GM12872 (cell line): ENCODE measurements around the gene ACO2.

Source experiments
- TF ChIP-seq, protein P1 (sequence below): IDR thresholded peaks from 3 replicates; pipeline ENCODE4 v1.5.1; 2011; ENCODE audit warnings: low read depth, mild to moderate bottlenecking, low read length, moderate library complexity; ENCODE audit not compliant: insufficient read depth

The ACO2 gene

DNA sequence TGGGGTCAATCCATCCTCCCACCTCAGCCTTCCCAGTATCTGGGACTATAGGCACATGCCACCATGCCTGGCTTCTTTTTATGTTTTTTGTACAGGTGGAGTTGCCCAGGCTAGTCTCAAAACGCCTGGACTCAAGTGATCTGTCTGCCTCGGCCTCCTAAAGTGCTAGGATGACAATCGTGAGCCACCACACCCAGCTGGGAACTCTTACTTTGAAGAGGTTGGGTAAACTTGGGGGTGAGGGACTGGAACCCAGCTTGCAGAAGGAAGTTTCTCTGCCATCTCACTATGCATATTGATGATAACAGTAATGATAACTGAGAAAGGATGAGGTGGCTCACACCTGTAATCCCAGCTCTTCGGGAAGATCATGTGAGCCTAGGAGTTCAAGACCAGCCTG lies 35.9 kb downstream of the ACO2 start:
- TF ChIP-seq, protein P1, sequence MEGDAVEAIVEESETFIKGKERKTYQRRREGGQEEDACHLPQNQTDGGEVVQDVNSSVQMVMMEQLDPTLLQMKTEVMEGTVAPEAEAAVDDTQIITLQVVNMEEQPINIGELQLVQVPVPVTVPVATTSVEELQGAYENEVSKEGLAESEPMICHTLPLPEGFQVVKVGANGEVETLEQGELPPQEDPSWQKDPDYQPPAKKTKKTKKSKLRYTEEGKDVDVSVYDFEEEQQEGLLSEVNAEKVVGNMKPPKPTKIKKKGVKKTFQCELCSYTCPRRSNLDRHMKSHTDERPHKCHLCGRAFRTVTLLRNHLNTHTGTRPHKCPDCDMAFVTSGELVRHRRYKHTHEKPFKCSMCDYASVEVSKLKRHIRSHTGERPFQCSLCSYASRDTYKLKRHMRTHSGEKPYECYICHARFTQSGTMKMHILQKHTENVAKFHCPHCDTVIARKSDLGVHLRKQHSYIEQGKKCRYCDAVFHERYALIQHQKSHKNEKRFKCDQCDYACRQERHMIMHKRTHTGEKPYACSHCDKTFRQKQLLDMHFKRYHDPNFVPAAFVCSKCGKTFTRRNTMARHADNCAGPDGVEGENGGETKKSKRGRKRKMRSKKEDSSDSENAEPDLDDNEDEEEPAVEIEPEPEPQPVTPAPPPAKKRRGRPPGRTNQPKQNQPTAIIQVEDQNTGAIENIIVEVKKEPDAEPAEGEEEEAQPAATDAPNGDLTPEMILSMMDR: no peak

DNA sequence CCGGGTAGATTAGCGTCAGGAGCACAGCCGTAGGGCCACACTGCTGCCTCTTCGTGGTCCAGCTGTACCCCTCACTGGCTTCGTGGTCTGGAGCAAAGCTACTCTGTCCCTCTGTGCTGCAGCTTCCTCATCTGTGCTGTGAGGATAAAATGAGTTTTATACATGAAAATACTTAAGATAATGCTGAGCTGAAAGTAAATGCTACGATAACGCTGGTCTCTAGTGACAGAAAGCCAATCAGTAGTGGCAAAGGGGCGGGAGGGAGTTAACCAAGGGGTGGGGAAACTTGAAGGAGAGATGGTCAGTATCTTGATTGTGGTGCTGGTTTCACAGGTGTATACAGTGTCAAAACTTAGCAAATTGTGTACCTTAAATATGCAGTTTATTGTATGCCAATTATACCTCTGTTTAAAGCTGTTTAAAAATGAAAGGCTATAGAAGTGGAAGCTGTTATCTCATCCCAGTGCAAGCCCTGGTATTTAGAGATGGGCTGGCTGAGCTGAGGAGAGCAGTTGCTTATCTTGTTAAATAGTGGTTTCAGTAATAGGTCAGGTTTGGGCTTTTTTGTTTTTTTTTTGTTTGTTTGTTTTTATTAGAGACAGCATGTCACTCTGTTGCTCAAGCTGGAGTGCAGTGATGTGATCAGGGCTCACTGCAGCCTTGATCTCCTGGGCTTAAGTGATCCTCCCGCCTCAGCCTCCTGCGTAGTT lies 36.7 kb downstream of the ACO2 start:
- TF ChIP-seq, protein P1: no peak

DNA sequence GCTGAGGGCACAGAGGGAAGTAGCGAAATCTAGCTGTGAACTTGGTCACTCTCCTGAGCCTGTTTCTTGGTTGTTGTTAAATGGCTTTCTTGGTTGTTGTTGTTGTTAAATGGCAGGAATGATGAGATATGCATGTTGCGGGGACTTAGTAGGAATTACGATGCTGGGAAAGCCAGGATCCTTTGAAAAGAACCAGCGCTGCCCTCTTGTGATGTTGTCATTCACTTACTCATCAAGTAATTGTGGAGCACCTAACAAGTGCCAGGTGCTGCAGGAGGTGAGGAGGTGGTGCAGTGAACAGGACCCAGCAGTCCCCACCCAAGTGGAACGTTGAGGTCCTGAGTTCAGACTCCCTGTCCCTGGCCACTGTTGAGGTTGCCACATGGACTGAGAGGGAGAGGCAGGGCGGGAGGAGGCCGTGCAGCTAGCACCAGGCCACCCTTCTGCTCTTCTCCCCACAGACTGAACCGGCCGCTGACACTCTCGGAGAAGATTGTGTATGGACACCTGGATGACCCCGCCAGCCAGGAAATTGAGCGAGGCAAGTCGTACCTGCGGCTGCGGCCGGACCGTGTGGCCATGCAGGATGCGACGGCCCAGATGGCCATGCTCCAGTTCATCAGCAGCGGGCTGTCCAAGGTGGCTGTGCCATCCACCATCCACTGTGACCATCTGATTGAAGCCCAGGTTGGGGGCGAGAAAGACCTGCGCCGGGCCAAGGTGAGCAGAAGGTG lies 38.6 kb downstream of the ACO2 start:
- TF ChIP-seq, protein P1: no peak

DNA sequence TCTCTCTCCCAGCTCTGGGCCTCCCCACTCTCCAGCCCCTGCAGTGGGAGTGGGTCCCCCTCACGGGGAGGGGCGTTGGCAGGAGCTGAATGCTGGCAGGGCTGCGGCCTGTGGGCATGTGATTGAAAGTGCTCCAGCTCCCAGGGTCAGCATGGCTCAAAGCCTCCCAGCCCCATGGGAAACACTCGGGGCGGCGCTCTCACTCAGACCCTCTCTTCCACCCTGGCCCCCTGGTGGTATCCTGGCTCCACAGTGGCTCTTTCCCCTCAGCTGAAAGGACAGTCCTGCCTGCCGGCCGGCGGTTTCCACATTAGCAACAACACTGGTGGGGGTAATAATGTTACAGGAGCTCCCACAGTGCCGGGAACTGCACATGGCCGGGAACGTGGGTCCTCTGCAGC lies 39.9 kb downstream of the ACO2 start:
- TF ChIP-seq, protein P1: no peak

DNA sequence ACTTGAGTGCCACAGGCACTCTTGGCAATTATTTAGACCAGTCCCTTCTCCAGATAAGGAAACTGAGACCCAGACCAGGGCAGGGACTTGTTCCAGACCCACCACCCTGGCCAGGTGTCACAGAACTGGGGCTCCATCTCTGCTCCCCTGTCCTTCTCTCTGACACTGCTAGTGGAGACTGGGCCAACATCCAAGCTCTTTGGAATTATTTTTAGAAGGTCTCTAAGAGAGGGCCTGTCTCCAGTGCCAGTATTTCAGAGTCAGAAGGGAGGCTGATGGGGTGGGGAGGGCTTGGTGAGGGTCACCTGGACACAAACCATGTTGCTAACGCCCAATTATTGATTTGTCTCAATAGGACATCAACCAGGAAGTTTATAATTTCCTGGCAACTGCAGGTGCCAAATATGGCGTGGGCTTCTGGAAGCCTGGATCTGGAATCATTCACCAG lies 42.6 kb downstream of the ACO2 start:
- TF ChIP-seq, protein P1: no peak

DNA sequence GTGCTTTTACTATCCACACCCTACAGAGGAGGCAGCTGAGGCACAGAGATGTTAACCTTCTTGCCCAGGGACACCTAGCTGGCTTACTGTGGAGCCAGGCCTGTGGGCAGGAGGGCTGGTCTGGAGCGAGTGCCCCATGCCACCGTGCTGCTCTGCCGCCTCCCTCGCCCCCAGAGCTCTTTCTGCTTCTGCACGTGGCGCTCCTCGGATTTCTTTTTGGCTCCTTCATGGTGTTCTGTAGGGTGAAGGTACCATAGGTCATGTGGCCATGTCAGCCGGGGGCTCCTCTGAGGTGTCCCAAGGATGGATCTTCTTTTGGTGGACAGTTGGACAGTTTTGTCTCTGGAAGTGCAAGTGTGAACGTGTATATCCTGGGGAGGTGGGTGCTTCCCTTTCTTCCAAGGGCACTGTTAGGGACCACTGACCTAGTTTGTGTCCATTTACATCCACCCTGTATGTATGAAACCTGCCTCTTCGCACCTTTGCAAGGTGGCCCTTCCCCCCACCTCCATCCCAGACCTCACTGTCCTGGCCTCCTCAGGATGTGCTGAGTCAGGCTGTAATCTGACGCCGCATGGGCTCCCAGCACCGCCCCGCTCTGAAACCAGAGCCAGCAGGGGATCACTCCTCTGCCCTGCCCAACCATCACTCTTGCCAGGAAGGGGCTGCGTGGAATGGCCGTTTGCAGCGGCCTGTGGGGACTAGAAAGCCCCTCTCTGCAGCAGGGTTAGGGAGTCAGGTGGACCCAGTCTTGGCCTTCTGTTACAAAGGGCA lies 43.7 kb downstream of the ACO2 start:
- TF ChIP-seq, protein P1: no peak

DNA sequence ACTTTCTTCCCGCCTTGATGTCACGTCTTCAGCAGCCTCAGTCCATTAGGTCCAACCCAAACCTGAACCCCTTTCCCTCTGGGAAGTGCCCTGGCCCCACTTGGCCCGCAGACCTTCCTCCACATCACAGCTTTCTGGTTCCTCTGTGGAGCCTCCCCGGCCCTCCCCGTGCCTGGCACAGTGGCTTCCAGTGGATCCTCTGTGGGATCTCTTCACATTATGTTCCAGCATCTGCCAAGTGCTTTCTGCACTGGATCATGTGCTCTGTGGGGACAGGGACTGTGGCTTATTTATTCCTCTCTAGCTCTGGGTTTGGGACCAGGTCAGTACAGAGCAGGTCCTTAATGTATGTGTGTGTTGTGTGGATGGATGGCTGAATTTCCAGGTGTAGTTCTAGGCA lies 44.5 kb downstream of the ACO2 start:
- TF ChIP-seq, protein P1: no peak
